Measurements from ENCODE around the gene SLC6A17. TPM values are rescaled to one million over a fixed set of nuclear protein-coding genes. Genes with fewer than 3 reads are reported as not detected.

The SLC6A17 gene
- total and polyA plus RNA-seq, 5 experiments from 2014 or later, result not detected

DNA sequence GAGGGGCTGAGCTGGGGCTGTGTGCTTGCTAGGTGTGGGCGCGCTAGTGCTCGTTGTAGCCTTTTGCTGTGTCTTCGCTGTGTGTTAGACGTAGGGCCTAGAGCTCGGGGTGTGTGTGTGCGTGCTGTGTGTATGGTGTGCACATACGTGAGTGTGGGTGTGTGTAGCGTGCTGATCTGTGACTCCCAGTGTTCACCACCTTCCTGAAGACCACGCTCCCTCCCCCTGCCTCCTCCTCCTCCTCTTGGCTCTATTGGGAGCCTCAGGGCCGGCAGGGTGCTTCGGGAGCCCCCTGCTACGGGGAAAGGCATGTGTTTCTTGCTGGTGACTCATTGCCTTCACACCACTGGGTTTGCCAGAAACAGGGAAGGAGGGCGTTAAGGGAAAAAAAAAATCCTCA lies 50.4 kb downstream of the SLC6A17 start:
- no peaks in the 10 kb centered on the region for H3K27me3 Mint-ChIP-seq
- H3K4me1 Mint-ChIP-seq, result peaks cover 8 to 19% (median 13%) of the 10 kb centered on the region in 4 donors

DNA sequence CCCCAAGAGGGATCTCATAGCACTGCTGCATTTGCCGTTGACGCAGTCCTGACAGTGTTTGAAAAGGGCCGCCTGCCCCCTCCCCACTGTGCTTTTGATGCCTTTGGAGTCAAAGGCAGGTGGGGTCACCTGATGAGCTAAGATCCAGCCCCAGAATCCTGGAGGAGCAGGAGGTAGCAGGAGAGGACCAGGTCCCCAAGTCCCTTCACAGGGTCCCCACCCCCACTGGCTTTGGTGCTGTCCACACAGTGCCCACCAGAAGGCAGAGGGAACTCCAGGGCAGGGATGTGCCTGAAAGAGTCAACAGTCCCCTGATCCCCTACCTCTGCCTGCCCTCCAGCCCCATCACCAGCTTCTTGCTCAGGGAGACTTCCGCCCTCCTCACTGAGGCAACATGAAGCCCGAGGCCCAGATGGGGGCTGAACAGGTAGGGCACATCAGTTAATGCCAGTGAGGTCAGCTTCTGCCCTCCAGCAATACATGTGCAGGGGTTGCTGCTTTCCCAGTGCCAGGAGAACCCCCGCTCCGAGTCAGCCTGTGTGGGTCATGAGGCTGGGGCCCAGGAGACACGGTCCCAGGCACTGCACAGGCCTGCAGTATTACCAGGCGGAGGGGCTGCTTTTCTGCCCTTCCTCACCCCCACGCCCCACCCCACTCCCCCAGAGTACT lies 51.0 kb downstream of the SLC6A17 start:
- peaks cover 8 to 19% (median 13%) of the 10 kb centered on the region in 4 donors for H3K4me1 Mint-ChIP-seq
- POLR2A ChIA-PET, result interaction anchor here (3.5 to 4.4 kb wide), 2 partner anchors 109 to 112 kb away, joined by 12 to 28 read pairs; no protein-coding TSS in a partner anchor
- no peak overlapping the region for H3K27ac Mint-ChIP-seq
- no peaks in the 10 kb centered on the region for H3K27me3 Mint-ChIP-seq
- H3K4me3 Mint-ChIP-seq, result no peak overlapping the region
- DNase-seq (no peak), ATAC-seq (no peak)
- no peaks in the 10 kb centered on the region for H3K9me3 Mint-ChIP-seq
- no peaks in the 10 kb centered on the region for H3K36me3 Mint-ChIP-seq

More for the DNA sequence above, 50.4 kb downstream of the SLC6A17 start:
- no peak for ATAC-seq
- POLR2A ChIA-PET, result interaction anchor here (3.5 kb wide), 1 partner anchor 109 kb away, joined by 12 read pairs; no protein-coding TSS in a partner anchor
- no peaks in the 10 kb centered on the region for H3K36me3 Mint-ChIP-seq
- no peak for DNase-seq
- H3K27ac Mint-ChIP-seq, result no peak overlapping the region
- H3K9me3 Mint-ChIP-seq, result no peaks in the 10 kb centered on the region
- no peak overlapping the region for H3K4me3 Mint-ChIP-seq

DNA sequence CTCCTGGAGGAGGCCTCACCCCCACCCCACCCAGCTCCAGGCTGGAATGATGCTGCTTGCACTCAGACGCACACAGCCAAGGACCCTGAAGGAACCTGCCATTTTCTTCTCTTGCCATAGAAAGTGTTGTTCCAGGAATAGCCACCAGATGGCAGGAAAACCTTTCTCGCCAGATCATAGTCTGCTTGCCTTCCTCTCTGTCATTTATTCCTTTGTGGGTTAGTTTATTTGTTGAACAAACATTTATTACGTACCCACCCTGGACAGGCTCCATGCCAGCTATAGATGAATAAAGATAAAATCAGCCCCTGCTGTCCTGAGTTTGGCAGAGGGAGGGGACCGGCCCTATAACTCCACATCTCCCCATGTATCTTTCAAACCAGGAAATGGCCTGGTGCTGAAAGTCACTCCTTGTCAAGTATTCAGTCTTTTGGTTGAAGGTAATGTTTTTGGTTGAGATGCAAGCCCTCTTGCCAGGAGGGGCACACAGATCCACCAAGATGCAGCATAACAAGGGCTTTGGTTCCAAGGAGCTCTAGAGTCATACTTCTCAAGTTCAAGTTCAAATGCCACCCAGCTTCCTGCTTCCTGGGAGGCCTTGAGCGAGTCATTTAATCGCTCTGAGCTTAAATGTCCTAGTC lies 52.8 kb downstream of the SLC6A17 start:
- POLR2A ChIA-PET, result interaction anchor here (0.6 to 4.4 kb wide), 7 partner anchors 9 to 293 kb away, joined by 3 to 28 read pairs (median 4); partner anchors contain the start of gene RBM15
- peak overlapping the region in 1 of 10 donors; percentile 44 for H3K4me3 Mint-ChIP-seq

DNA sequence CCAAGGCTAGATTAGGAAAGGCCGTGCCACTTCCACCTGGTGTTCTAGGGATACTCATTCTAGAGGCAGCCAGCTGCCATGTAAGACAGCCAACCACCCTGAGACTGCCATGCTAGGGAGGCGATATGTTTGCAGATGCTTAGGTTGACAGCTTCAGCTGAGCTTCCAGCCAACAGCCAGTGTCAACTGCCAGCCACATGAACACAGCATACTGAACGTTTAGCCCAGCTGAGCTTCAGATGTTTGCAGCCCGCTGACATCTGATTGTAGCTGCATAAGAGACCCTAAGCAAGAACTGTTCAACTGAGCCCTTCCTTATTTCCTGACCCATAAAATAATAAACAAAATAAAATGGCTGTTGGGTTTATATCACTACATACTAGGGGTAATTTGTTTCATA lies 54.9 kb downstream of the SLC6A17 start:
- no peaks in the 10 kb centered on the region for H3K36me3 Mint-ChIP-seq
- no peak overlapping the region for H3K4me3 Mint-ChIP-seq
- H3K4me1 Mint-ChIP-seq, result peaks cover 26 to 44% (median 38%) of the 10 kb centered on the region in 4 donors
- H3K27me3 Mint-ChIP-seq, result no peaks in the 10 kb centered on the region
- no peaks in the 10 kb centered on the region for H3K9me3 Mint-ChIP-seq
- DNase-seq (no peak), ATAC-seq (no peak)
- peak overlapping the region in 8 of 10 donors; percentile 16 to 63 (median 35) for H3K27ac Mint-ChIP-seq
- POLR2A ChIA-PET, result interaction anchor here (4.4 kb wide), 1 partner anchor 108 kb away, joined by 28 read pairs; no protein-coding TSS in a partner anchor

More for the DNA sequence above, 52.8 kb downstream of the SLC6A17 start:
- Mint-ChIP-seq H3K9me3 (no peaks in the 10 kb centered on the region), H3K27ac (peak overlapping the region; percentile 23 to 92 (median 84)), H3K27me3 (no peaks in the 10 kb centered on the region), H3K36me3 (no peaks in the 10 kb centered on the region), H3K4me1 (peaks cover 14 to 27% (median 22%) of the 10 kb centered on the region in 4 donors)
- peak; percentile 35 to 85 (median 74) for DNase-seq
- ATAC-seq, result peak; percentile 63 to 69

DNA sequence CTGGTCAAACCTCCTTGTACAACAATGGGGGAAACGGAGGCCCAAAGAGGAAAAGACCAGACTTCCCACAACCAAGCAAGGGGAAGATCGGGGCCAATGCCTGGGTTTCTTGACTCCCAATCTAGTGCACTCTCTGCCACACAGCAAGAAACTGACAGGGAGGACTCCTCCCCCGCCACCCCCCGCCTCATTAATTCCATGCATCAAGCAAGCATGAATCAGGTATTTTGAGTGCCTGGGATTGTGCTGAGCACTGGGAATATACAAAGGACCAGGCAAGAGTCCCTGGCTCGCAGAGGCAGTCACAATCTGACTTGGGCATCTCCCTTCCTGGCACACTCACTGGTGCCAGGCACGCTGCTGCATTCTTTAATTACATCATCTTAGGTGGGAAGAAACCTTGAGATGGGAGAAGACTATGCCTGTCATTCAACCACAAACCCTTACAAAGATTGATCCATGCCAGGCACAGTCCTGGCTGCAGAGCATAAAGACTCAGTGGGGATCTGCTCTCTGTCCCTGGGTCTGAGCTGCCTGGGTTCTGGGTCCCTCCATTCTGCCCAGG lies 55.4 kb downstream of the SLC6A17 start:
- H3K9me3 Mint-ChIP-seq, result no peaks in the 10 kb centered on the region
- POLR2A ChIA-PET, result interaction anchor here (2.3 to 7.6 kb wide), 3 partner anchors 107 to 255 kb away, joined by 9 to 136 read pairs (median 28); partner anchors contain the start of gene RBM15
- peak overlapping the region in 5 of 10 donors; percentile 16 to 63 (median 47) for H3K27ac Mint-ChIP-seq

DNA sequence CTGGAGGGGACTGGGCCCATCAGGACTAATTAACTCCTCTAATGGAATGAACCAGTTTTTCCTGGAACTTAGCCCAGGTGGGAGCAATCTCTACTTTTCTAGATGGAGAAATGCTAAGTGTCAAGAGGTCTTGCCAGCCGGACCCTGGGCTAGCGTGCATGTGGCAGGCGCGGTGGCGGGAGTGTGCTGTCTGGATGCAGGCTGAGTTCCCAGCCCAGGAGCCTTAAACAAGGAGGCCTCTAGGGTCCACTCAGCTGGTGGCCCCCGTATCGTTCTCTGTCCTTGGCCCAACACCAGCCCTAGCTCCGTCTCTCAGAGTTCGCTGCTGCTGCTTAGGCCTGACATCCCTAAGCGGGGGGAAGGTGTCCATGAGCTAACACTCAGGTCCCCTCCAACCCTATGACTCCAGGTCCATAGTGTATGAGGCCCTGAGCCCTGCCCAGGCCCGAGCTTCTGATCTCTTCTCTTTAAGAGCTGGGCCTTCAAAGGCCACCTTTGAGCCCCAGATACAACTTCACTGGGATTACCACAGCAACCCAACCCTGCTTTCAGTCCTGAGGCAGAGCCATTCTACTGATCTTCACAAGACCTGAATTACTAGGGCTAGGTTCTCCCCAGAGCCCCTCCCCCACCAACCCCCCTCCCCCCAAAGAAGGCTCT lies 56.1 kb downstream of the SLC6A17 start:
- POLR2A ChIA-PET, result interaction anchor here (1.7 to 7.6 kb wide), 4 partner anchors 107 to 254 kb away, joined by 5 to 136 read pairs (median 24); partner anchors contain the start of gene RBM15
- Mint-ChIP-seq H3K9me3 (no peaks in the 10 kb centered on the region), H3K27ac (peak overlapping the region in 1 of 10 donors; percentile 91), H3K4me3 (no peak overlapping the region), H3K4me1 (peaks cover 28 to 46% (median 41%) of the 10 kb centered on the region in 4 donors), H3K27me3 (no peaks in the 10 kb centered on the region), H3K36me3 (no peaks in the 10 kb centered on the region)
- no peak for ATAC-seq
- no peak for DNase-seq

More for the DNA sequence above, 55.4 kb downstream of the SLC6A17 start:
- ATAC-seq (no peak), DNase-seq (no peak)
- Mint-ChIP-seq H3K36me3 (no peaks in the 10 kb centered on the region), H3K27me3 (no peaks in the 10 kb centered on the region), H3K4me1 (peaks cover 26 to 44% (median 38%) of the 10 kb centered on the region in 4 donors), H3K4me3 (no peak overlapping the region)

DNA sequence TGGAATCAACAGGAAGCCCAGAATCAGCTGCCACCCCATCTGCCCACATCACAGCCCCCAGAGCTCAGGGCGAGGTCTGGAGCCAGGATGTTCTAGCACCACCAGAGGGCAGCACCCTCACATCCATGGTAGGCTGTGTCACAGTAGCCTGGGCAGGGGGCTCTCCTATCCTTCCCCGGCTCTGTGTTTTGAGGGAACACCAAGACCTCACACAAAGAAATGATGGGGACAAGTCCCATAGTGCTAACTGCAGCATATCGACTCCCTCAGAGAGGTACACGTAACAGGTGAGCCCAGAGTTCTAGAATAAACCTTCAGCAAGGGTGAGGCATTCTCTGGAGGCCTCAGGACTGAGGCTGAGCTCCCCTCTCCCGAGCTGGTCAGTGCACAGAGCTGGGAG lies 57.5 kb downstream of the SLC6A17 start:
- H3K27me3 Mint-ChIP-seq, result no peaks in the 10 kb centered on the region
- peak; percentile 66 to 91 (median 77) for DNase-seq
- POLR2A ChIA-PET, result interaction anchor here (0.9 to 7.6 kb wide), 8 partner anchors 11 to 252 kb away, joined by 3 to 136 read pairs (median 4); partner anchors contain the start of genes LAMTOR5 and RBM15
- peaks cover 34 to 54% (median 50%) of the 10 kb centered on the region in 4 donors for H3K4me1 Mint-ChIP-seq
- peak overlapping the region in 8 of 10 donors; percentile 24 to 65 (median 56) for H3K4me3 Mint-ChIP-seq
- no peaks in the 10 kb centered on the region for H3K36me3 Mint-ChIP-seq
- ATAC-seq, result peak; percentile 29 to 41
- H3K27ac Mint-ChIP-seq, result peak overlapping the region; percentile 70 to 96 (median 93)
- H3K9me3 Mint-ChIP-seq, result no peaks in the 10 kb centered on the region

DNA sequence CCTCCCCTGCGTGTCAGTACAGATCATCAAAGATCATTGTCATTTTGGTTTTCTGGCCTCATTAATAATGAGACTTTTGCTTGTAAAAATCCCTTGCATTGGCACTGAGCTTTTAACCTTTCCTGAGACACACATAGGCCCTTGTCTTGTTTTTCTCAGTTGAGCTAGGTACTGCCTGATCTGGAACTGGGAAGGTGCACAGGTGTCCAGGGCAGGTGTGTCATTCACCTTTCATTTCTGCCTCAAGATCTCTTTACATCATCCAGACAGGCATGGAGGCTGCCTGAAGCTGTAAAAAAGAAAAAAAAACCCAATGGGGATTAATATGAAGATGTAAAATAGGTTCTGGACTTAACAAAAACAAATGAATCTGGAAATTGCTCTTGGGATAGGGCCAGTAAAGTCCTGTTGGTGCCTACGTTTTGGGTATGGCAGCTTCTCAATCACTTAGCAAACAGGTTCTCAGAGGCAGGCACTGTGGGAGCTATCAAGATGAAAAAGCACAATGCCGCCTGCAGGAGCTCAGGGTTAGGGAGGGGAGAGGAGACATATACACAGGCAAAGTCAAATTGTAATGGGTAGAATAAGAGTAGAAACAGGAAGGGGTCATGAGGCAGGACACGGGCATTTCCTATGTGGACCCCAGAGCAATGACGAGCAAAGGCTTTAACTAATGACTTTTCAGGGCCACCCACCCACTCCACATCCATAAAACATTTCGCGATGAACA lies 58.8 kb downstream of the SLC6A17 start:
- Mint-ChIP-seq H3K9me3 (no peaks in the 10 kb centered on the region), H3K4me1 (peaks cover 36 to 58% (median 50%) of the 10 kb centered on the region in 4 donors), H3K27me3 (no peaks in the 10 kb centered on the region), H3K4me3 (peak overlapping the region; percentile 83 to 94 (median 88)), H3K36me3 (no peaks in the 10 kb centered on the region), H3K27ac (peak overlapping the region; percentile 88 to 97 (median 96))
- peak in 1 of 10 donors; percentile 24 for DNase-seq
- ATAC-seq, result no peak
- POLR2A ChIA-PET, result interaction anchor here (0.6 to 7.6 kb wide), 10 partner anchors 12 to 410 kb away, joined by 3 to 136 read pairs (median 3); partner anchors contain the start of genes AHCYL1 and RBM15

DNA sequence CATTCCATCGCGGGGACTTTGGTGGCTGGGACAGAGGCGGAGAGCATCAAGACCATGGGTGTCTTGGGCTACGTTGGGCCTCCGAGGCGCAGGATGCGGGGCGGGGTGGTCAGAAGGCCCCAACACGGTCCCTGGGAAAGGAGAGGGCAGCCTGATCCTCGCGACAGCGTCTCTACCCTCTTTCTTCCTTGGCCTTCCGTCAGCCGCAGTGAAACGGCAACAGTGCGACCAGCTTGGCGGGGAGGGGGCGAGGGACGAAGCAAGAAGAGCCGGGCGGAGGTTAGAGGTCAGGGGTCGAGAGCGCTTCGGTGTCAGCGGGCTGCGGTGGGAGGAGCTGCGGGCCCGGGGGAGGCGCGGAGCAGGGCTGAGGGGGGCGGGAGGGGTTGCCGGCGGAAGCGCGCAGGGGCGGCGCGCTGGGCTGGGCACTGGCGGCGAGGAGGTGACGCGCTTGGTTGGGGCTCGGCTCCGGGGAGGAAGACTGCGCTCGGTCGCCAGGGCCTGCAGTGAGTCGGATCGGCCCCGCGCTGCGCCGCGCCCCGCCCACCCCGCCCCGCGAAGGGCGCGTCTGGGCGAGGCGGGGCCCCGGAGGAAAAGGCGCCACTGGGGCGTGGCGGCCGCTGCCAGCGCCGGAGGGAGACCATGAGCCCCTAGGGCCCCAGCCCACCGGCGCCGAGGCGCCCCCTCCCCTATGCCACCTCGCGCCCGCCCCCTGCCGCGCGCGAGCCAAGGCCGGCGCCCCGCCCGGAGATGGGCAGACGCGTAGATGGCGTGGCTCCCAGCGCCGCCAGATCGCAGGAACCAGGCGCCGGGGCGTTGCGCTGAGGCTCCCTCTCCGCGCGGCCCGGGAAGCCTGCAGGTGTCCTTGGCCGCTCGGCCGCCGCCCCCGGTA lies 59.7 kb downstream of the SLC6A17 start, which contains the start of gene KCNC4:
KCNC4 (plus strand) TSS at position 600 of the 889 bp plus-strand sequence. CDS start 1,186 bp downstream, outside the sequence.
- ATAC-seq, result peak; percentile 82 to 88
- Mint-ChIP-seq H3K36me3 (no peaks in the 10 kb centered on the region), H3K27ac (peak within 1 kb of the TSS; percentile 88 to 97 (median 96)), H3K4me1 (peaks cover 41 to 66% (median 54%) of the 10 kb centered on the region in 4 donors), H3K9me3 (no peaks in the 10 kb centered on the region), H3K27me3 (no peaks in the 10 kb centered on the region), H3K4me3 (peak within 1 kb of the TSS; percentile 84 to 94 (median 90))
- POLR2A ChIA-PET, result interaction anchor here (0.6 to 7.6 kb wide), 11 partner anchors 10 to 1548 kb away, joined by 3 to 136 read pairs (median 4); partner anchors contain the start of genes AHCYL1 and RBM15
- peak; percentile 78 to 96 (median 90) for DNase-seq
